Right atrium auricular region (tissue), 2 donors: ENCODE measurements around the gene RFX1. TPM values are rescaled to one million over a fixed set of nuclear protein-coding genes. Genes with fewer than 3 reads are reported as not detected.
"Not testable (repeated sequence)": the region's sequence is repeated elsewhere in the genome, so short reads cannot be mapped to it uniquely, and the experiment has no call there.

Experiments used
- DNase-seq: peaks from one replicate; pipeline ENCODE4 v3.0.0-alpha.2; 2019; ENCODE audit warnings: low spot score
- H3K27ac ChIP-seq, 2 donors: fragments of 200-600 bp; sonication (generic); 1 replicate in 1 of 2; 2 replicates in 1 of 2; pipeline ENCODE4 v1.5.1; 2016 to 2019
- H3K27me3 ChIP-seq, 2 donors: fragments of 200-600 bp; sonication (generic); one replicate each; pipeline versions ENCODE4 v1.5.1 to v1.6.0; 2017 to 2019
- H3K36me3 ChIP-seq: fragments of 200-600 bp; sonication (generic); one replicate; pipeline ENCODE4 v1.5.1; 2016
- H3K4me1 ChIP-seq, 2 donors: fragments of 200-600 bp; sonication (generic); one replicate each; pipeline versions ENCODE4 v1.5.1 to v1.6.0; 2017 to 2019
- H3K4me3 ChIP-seq, 2 donors: fragments of 200-600 bp; sonication (generic); 1 replicate in 1 of 2; 2 replicates in 1 of 2; pipeline ENCODE4 v1.5.1; 2017 to 2019; ENCODE audit warnings: mild to moderate bottlenecking in 1 of 2, moderate library complexity in 1 of 2
- H3K9me3 ChIP-seq, 2 donors: fragments of 200-600 bp; sonication (generic); one replicate each; pipeline ENCODE4 v1.5.1; 2019
- total RNA-seq, 2 donors: library from RNA; depleted of rRNA; stranded (reverse); fragments of >200 nt; gene quantifications; one replicate each; pipeline ENCODE4 v1.1.0, GENCODE V29; 2016
- TF ChIP-seq, protein P1 (sequence below), 2 donors: fragments of 200-600 bp; sonication (generic); IDR thresholded peaks; one replicate each; pipeline ENCODE4 v1.5.1; 2019; ENCODE audit warnings: antibody characterized with exemption in 2 of 2

The RFX1 gene
- total RNA-seq, 2 donors from 2014 or later, result 3.2 to 5.2 TPM

DNA sequence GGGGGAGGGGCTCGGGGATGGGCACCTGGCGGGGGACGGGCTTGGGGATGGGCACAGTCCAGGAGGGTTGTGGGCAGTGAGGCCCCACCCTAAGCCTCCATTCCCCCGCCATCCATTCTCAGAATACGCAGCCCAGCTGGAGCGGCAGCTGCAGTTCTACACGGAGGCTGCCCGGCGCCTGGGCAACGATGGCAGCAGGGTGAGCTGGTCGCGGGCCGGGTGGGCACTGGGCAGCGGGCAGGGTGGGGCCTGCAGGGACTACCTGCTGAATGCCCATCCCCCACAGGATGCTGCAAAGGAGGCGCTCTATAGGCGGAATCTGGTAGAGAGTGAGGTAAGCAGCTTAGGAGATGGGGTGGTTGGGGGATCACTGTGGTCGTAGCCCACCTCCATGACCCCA lies 76.2 kb downstream of the RFX1 start:
- no peaks in the 10 kb centered on the region for H3K9me3 ChIP-seq
- no peak overlapping the region for H3K4me3 ChIP-seq
- H3K27ac ChIP-seq, result no peak overlapping the region
- H3K36me3 ChIP-seq, result peaks cover 13% of the 10 kb centered on the region
- no peaks in the 10 kb centered on the region for H3K4me1 ChIP-seq
- TF ChIP-seq, protein P1, sequence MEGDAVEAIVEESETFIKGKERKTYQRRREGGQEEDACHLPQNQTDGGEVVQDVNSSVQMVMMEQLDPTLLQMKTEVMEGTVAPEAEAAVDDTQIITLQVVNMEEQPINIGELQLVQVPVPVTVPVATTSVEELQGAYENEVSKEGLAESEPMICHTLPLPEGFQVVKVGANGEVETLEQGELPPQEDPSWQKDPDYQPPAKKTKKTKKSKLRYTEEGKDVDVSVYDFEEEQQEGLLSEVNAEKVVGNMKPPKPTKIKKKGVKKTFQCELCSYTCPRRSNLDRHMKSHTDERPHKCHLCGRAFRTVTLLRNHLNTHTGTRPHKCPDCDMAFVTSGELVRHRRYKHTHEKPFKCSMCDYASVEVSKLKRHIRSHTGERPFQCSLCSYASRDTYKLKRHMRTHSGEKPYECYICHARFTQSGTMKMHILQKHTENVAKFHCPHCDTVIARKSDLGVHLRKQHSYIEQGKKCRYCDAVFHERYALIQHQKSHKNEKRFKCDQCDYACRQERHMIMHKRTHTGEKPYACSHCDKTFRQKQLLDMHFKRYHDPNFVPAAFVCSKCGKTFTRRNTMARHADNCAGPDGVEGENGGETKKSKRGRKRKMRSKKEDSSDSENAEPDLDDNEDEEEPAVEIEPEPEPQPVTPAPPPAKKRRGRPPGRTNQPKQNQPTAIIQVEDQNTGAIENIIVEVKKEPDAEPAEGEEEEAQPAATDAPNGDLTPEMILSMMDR (IDR thresholded peaks at IDR 0.05), result no peak
- DNase-seq, result no peak
- H3K27me3 ChIP-seq, result no peaks in the 10 kb centered on the region

DNA sequence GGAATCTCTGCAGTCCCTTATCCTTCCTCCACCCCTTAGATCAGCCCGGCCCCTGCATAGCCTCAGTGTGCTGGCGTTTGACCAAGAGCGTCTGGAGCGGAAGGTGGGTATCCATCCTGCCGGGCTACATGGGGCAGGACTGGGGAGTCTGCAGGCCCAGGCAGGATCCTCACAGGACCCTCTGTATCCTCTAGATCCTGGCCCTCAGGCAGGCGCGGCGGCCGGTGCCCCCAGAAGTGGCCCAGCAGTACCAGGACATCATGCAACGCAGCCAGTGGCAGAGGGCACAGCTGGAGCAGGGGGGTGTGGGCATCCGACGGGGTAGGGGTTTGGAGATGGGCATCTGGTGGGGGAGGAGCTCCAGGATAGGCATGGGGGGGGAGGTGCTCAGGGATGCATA lies 76.8 kb downstream of the RFX1 start:
- no peak for DNase-seq
- Histone ChIP-seq H3K36me3 (peaks cover 19% of the 10 kb centered on the region), H3K27ac (no peak overlapping the region), H3K9me3 (no peaks in the 10 kb centered on the region), H3K4me3 (no peak overlapping the region), H3K4me1 (no peaks in the 10 kb centered on the region), H3K27me3 (no peaks in the 10 kb centered on the region)
- TF ChIP-seq, protein P1 (IDR thresholded peaks at IDR 0.05), result no peak

DNA sequence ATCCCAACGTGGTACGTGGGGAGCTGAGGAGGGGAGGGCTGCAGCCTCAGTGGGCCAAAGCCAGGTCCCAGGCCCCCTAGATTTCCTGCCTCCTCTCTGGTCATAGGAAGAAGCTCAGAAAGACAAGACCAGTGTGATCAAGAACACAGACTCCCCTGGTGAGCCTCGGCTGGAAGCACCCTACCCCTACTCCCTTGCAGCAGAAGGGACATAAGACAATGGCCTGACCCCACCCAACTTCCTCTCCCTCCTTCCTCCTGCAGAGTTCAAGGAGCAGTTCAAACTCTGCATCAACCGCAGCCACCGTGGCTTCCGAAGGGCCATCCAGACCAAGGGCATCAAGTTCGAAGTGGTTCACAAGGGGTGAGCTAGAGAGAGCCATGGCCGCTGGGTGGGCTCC lies 79.4 kb downstream of the RFX1 start:
- Histone ChIP-seq H3K27me3 (no peaks in the 10 kb centered on the region), H3K4me1 (no peaks in the 10 kb centered on the region), H3K36me3 (peaks cover 44% of the 10 kb centered on the region), H3K9me3 (no peaks in the 10 kb centered on the region), H3K27ac (no peak overlapping the region), H3K4me3 (no peak overlapping the region)
- no peak for DNase-seq
- TF ChIP-seq, protein P1 (IDR thresholded peaks at IDR 0.05), result no peak

DNA sequence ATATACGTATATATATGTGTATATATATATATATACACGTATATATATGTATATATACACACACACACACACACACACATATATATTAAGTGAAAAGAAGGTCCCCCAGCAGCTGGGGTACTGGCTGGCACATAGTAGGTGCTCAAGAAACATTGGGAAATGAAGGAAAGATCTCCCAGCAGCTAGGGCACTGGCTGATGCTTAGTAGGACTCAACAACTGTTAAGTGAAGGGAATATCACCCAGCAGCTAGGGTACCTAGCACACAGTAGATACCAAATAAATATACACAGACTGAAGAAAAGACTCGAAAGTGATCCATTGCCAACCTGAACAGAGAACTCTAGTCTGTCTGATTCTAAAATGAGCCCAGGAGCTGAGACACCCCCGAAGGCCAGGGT lies 80.1 kb downstream of the RFX1 start:
- DNase-seq, result no peak
- Histone ChIP-seq H3K4me1 (no peaks in the 10 kb centered on the region), H3K27me3 (no peaks in the 10 kb centered on the region), H3K4me3 (no peak overlapping the region), H3K27ac (no peak overlapping the region), H3K9me3 (no peaks in the 10 kb centered on the region), H3K36me3 (peaks cover 51% of the 10 kb centered on the region)
- TF ChIP-seq, protein P1 (IDR thresholded peaks at IDR 0.05), result no peak

DNA sequence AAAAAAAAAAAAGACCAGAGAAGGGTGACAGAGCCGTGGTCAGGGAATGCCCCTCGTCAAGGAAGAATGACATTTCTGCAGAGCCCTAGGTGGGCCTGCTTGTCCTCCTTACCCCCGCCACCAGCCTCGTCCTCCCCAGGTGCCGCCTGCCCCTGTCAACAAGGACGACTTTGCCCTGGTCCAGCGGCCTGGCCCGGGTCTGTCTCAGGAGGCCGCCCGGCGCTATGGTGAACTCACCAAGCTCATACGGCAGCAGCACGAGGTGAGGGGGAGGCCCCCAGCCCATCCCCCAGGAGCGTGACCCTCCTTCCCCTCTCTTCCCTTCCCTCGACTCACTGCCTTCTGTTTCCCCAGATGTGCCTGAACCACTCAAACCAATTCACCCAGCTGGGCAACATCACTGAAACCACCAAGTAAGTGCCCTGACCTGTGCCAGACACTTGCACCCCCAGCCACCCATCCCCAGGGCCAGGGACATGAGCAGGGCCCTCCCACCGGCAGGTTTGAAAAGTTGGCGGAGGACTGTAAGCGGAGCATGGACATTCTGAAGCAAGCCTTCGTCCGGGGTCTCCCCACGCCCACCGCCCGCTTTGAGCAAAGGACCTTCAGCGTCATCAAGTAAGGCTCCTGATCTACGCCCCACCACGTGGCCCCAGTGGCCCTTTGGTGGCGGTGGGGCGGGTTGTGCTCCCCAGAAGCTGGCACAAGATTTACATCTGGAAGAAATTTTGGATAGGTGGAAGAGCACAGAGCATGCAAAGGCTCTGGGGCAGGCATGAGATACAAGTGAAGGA lies 82.7 kb downstream of the RFX1 start:
- Histone ChIP-seq H3K9me3 (no peaks in the 10 kb centered on the region), H3K4me3 (no peak overlapping the region), H3K4me1 (no peaks in the 10 kb centered on the region), H3K36me3 (peaks cover 62% of the 10 kb centered on the region), H3K27ac (no peak overlapping the region), H3K27me3 (no peaks in the 10 kb centered on the region)
- TF ChIP-seq, protein P1 (IDR thresholded peaks at IDR 0.05), result no peak
- DNase-seq, result no peak

DNA sequence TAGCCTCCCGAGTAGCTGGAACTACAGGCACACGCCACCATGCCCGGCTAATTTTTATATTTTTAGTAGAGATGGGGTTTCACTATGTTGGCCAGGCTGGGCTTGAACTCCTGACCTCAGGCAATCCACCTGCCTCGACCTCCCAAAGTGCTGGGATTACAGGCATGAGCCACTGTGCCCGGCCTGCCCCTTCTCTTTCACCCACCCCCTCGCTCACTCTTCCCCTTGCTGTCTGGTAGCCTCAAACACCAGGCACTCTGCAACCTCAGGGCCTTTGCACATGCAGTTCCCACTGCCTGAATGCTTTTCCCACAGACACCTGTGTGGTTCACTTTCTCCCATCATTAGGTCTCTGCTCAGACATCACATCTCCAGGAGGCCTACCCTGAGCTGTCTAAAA lies 84.0 kb downstream of the RFX1 start:
- not testable (repeated sequence) for H3K27me3 ChIP-seq

More for the DNA sequence above, 84.0 kb downstream of the RFX1 start:
- H3K27ac ChIP-seq, DNase-seq, H3K4me1 ChIP-seq, H3K9me3 ChIP-seq, H3K4me3 ChIP-seq: not testable (repeated sequence)
- peaks cover 73% of the 10 kb centered on the region for H3K36me3 ChIP-seq
